ENCODE measurements around the gene TRAF2.

DNA sequence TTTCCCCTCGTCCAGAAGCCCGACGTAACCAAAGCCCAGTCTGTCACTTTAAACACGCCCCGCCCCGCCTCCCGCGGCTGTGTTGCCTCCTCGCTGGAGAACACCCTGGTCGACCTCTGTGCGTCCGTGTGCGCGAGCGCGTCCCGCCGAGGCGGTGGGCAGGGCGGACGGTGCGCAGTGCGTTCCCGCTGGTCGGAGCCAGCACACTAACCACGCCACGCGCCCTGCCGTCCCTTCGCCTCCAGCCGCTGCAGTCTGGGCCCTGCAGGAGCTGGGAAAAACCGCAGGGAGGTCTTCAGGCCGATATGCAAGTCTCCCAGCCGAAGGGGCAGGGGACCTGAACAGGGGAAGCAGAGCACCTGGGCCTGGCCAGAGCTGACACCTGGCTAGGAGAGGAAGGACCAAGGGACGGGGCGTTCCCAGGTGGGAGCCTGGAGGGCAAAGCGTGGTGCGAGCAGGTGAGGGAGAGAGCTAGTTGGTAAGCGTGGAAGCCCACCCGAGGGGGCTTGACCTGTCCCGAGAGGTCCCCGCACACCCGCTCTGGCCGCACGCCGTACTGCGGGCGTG, 38.4 kb upstream of the TRAF2 start:
- TF ChIP-seq, protein P1, sequence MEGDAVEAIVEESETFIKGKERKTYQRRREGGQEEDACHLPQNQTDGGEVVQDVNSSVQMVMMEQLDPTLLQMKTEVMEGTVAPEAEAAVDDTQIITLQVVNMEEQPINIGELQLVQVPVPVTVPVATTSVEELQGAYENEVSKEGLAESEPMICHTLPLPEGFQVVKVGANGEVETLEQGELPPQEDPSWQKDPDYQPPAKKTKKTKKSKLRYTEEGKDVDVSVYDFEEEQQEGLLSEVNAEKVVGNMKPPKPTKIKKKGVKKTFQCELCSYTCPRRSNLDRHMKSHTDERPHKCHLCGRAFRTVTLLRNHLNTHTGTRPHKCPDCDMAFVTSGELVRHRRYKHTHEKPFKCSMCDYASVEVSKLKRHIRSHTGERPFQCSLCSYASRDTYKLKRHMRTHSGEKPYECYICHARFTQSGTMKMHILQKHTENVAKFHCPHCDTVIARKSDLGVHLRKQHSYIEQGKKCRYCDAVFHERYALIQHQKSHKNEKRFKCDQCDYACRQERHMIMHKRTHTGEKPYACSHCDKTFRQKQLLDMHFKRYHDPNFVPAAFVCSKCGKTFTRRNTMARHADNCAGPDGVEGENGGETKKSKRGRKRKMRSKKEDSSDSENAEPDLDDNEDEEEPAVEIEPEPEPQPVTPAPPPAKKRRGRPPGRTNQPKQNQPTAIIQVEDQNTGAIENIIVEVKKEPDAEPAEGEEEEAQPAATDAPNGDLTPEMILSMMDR (IDR thresholded peaks at IDR 0.05) = peak in 3 of 7 experiments; percentile 2 to 13 (median 9)
- TF ChIP-seq POLR2A (IDR thresholded peaks at IDR 0.05) = peak; percentile 81 to 91 (median 87)
